Naive thymus-derived CD4-positive, alpha-beta T cell (primary cell): ENCODE results near the gene YBX1. TPM values are rescaled to one million over a fixed set of nuclear protein-coding genes. Genes with fewer than 3 reads are reported as not detected.

Experiments used
- ATAC-seq: fragments of 150-1000 bp; cut with Tn5 transposase; 2 replicates; pipeline ENCODE4 v1.10.0; 2021; ENCODE audit warnings: mild to moderate bottlenecking, moderate library complexity
- CTCF ChIA-PET: fragments of 350-600 bp; sonication (Branson Sonifier 250); formaldehyde crosslinking; loops from one replicate; lab custom pipeline; 2021; ENCODE audit warnings: antibody characterized with exemption; lab: Charles Lee
- POLR2A ChIA-PET: fragments of 350-600 bp; sonication (Branson Sonifier 250); formaldehyde crosslinking; loops from one replicate; lab custom pipeline; 2021; ENCODE audit warnings: antibody characterized with exemption, inconsistent platforms; lab: Charles Lee
- DNase-seq, 9 donors: peaks; one replicate each; pipeline versions ENCODE4 v3.0.0 to v3.0.0-alpha.2; 2020 to 2022; ENCODE audit warnings: mixed read lengths in 1 of 9
- H3K27ac ChIP-seq: one replicate; pipeline ENCODE4 v1.7.0; 2013; ENCODE audit warnings: mild to moderate bottlenecking, low read depth, low read length, moderate library complexity
- H3K27me3 ChIP-seq, 2 donors: one replicate each; pipeline ENCODE4 v1.7.0; 2013; ENCODE audit warnings: low read length in 2 of 2, mild to moderate bottlenecking in 2 of 2, moderate library complexity in 2 of 2; ENCODE audit not compliant: control insufficient read depth in 2 of 2, insufficient read depth in 2 of 2
- H3K36me3 ChIP-seq, 3 experiments: 1 replicate in 2 of 3; 2 replicates in 1 of 3; pipeline ENCODE4 v1.7.0; 2013; ENCODE audit warnings: low read length in 3 of 3, mild to moderate bottlenecking in 3 of 3, moderate library complexity in 1 of 3; ENCODE audit not compliant: insufficient read depth in 3 of 3, control insufficient read depth in 2 of 3
- H3K4me1 ChIP-seq, 2 donors: one replicate each; pipeline ENCODE4 v1.7.0; 2013; ENCODE audit warnings: low read length in 2 of 2, mild to moderate bottlenecking in 2 of 2, moderate library complexity in 1 of 2; ENCODE audit not compliant: control insufficient read depth in 2 of 2, insufficient read depth in 2 of 2
- H3K4me3 ChIP-seq: 2 replicates; pipeline ENCODE4 v1.7.0; 2013; ENCODE audit warnings: mild to moderate bottlenecking, low read length
- H3K9me3 ChIP-seq, 3 experiments: 1 replicate in 2 of 3; 2 replicates in 1 of 3; pipeline ENCODE4 v1.7.0; 2013; ENCODE audit warnings: low read length in 3 of 3; ENCODE audit not compliant: control insufficient read depth in 2 of 3
- H3K27ac Mint-ChIP-seq, 9 donors: one replicate each; pipeline ENCODE4 v1.8.0; 2020 to 2022; ENCODE audit warnings: mixed read lengths in 9 of 9, mild to moderate bottlenecking in 8 of 9, moderate library complexity in 5 of 9, inconsistent platforms in 2 of 9
- H3K27me3 Mint-ChIP-seq, 5 donors: one replicate each; pipeline ENCODE4 v1.8.0; 2021 to 2022; ENCODE audit warnings: mixed read lengths in 5 of 5, mild to moderate bottlenecking in 1 of 5
- H3K36me3 Mint-ChIP-seq, 5 donors: one replicate each; pipeline ENCODE4 v1.8.0; 2020 to 2022; ENCODE audit warnings: mixed read lengths in 5 of 5, mild to moderate bottlenecking in 3 of 5, inconsistent platforms in 1 of 5
- H3K4me1 Mint-ChIP-seq, 7 donors: one replicate each; pipeline ENCODE4 v1.8.0; 2020 to 2022; ENCODE audit warnings: mixed read lengths in 7 of 7, mild to moderate bottlenecking in 3 of 7, inconsistent platforms in 1 of 7
- H3K4me3 Mint-ChIP-seq, 10 donors: one replicate each; pipeline ENCODE4 v1.8.0; 2020 to 2022; ENCODE audit warnings: mild to moderate bottlenecking in 10 of 10, mixed read lengths in 10 of 10, moderate library complexity in 6 of 10, inconsistent platforms in 2 of 10
- H3K9me3 Mint-ChIP-seq, 11 donors: one replicate each; pipeline ENCODE4 v1.8.0; 2020 to 2022; ENCODE audit warnings: mixed read lengths in 11 of 11, mild to moderate bottlenecking in 4 of 11, inconsistent platforms in 1 of 11, moderate library complexity in 1 of 11
- intact Hi-C, 2 donors: fragments of 100-400 bp; cut with micrococcal nuclease; formaldehyde crosslinking; loops; one replicate each; pipeline ENCODE4 v1.15.1; 2023
- polyA plus RNA-seq, 2 donors: library from polyadenylated mRNA; unstranded; fragments of 300-500 nt; fragmentation: Illumina TruSeq; gene quantifications; one replicate each; pipeline ENCODE4 v1.2.3, GENCODE V29; 2021
- total RNA-seq, 6 experiments: library from RNA in 5 of 6; stranded (reverse) in 5 of 6; gene quantifications; 1 replicate in 5 of 6; 2 replicates in 1 of 6; pipeline ENCODE4 v1.2.3 and lab custom pipeline; 2021 to 2026

YBX1 gene
- total and polyA plus RNA-seq, 7 experiments from 2014 or later, result 66.6 to 471 (median 286) TPM

- ChIA-PET POLR2A (interaction anchor here (0.7 kb wide), 1 partner anchor 14 kb away, joined by 3 read pairs; the partner anchor contains the start of genes C1orf50 and P3H1), CTCF (interaction anchor here (0.7 kb wide), 1 partner anchor 1385 kb away, joined by 3 read pairs; no protein-coding TSS in a partner anchor)
- no peaks in the 10 kb centered on the region for H3K9me3 ChIP-seq
- no peak overlapping the region for H3K27ac ChIP-seq
- H3K27me3 ChIP-seq, result no peaks in the 10 kb centered on the region
- Mint-ChIP-seq H3K36me3 (peaks cover 35 to 75% (median 60%) of the 10 kb centered on the region in 5 donors), H3K4me1 (peaks cover 0 to 6% (median 4%) of the 10 kb centered on the region in 7 donors), H3K27ac (peak overlapping the region in 1 of 9 donors; percentile 45), H3K9me3 (peaks cover 0 to 6% (median 0%) of the 10 kb centered on the region in 11 donors), H3K4me3 (no peak overlapping the region), H3K27me3 (no peaks in the 10 kb centered on the region)
- H3K36me3 ChIP-seq, result peaks cover 0 to 88% (median 6%) of the 10 kb centered on the region in 3 experiments
- no peak for ATAC-seq
- DNase-seq, result no peak
- intact Hi-C loops, result no loop called here
- no peaks in the 10 kb centered on the region for H3K4me1 ChIP-seq
- H3K4me3 ChIP-seq, result no peak overlapping the region
Measured at GRCh38 chr1:42753070-42753469, 70.9 kb downstream of the YBX1 start.

Other genes starting within 250 kb of the YBX1 start
- gene ZMYND12, start 226.4 kb upstream of the YBX1 start, total RNA-seq, result 1 to 10 TPM in 4 of 5 experiments, under 1 TPM in 1; 0.44 to 1.2 (median 1.1) TPM
- 1 to 10 TPM in 1 of 2 donors, under 1 TPM in 1; 0.14 to 1.6 TPM for gene ZMYND12, start 226.4 kb upstream of the YBX1 start, polyA plus RNA-seq
- gene PPCS, start 225.9 kb upstream of the YBX1 start, total RNA-seq, result 10 to 100 TPM; 45.4 to 78.4 (median 50.0) TPM
- 100 to 1,000 TPM; 115 to 146 TPM for gene PPCS, start 225.9 kb upstream of the YBX1 start, polyA plus RNA-seq
- gene CCDC30, start 219.1 kb upstream of the YBX1 start, total RNA-seq, result 1 to 10 TPM; 2.3 to 5.3 (median 4.2) TPM
- 1 to 10 TPM in 1 of 2 donors, under 1 TPM in 1; 0.26 to 1.8 TPM for gene CCDC30, start 219.1 kb upstream of the YBX1 start, polyA plus RNA-seq
- 10 to 100 TPM; 28.0 to 76.8 (median 40.7) TPM for gene PPIH, start 24.0 kb upstream of the YBX1 start, total RNA-seq
- 10 to 100 TPM; 70.1 to 79.7 TPM for gene PPIH, start 24.0 kb upstream of the YBX1 start, polyA plus RNA-seq
- not detected for gene CLDN19, start 57.8 kb downstream of the YBX1 start, total RNA-seq
- gene CLDN19, start 57.8 kb downstream of the YBX1 start, polyA plus RNA-seq, result not detected
- gene P3H1, start 84.6 kb downstream of the YBX1 start, total RNA-seq, result 10 to 100 TPM; 32.5 to 61.8 (median 47.3) TPM
- gene P3H1, start 84.6 kb downstream of the YBX1 start, polyA plus RNA-seq, result 10 to 100 TPM in 1 of 2 donors, 1 to 10 TPM in 1; 7.7 to 11.8 TPM
- 10 to 100 TPM in 4 of 5 experiments, 1 to 10 TPM in 1; 7.0 to 20.8 (median 18.1) TPM for gene C1orf50, start 84.8 kb downstream of the YBX1 start, total RNA-seq
- gene C1orf50, start 84.8 kb downstream of the YBX1 start, polyA plus RNA-seq, result 1 to 10 TPM; 3.4 to 3.5 TPM
- gene TMEM269, start 102.6 kb downstream of the YBX1 start, total RNA-seq, result 1 to 10 TPM in 1 of 5 experiments, under 1 TPM in 4; 0.19 to 2.0 (median 0.35) TPM
- not detected for gene TMEM269, start 102.6 kb downstream of the YBX1 start, polyA plus RNA-seq
- 10 to 100 TPM in 1 of 5 experiments, 1 to 10 TPM in 4; 6.1 to 10.3 (median 6.7) TPM for gene ERMAP, start 134.7 kb downstream of the YBX1 start, total RNA-seq
- gene ERMAP, start 134.7 kb downstream of the YBX1 start, polyA plus RNA-seq, result 1 to 10 TPM; 1.9 to 2.9 TPM
- gene SVBP, start 135.0 kb downstream of the YBX1 start, total RNA-seq, result 10 to 100 TPM; 12.7 to 22.2 (median 17.8) TPM
- 10 to 100 TPM; 36.3 to 47.2 TPM for gene SVBP, start 135.0 kb downstream of the YBX1 start, polyA plus RNA-seq
- 10 to 100 TPM in 3 of 5 experiments, 1 to 10 TPM in 2; 3.5 to 17.2 (median 12.8) TPM for gene ZNF691, start 164.2 kb downstream of the YBX1 start, total RNA-seq
- 10 to 100 TPM; 11.5 to 12.4 TPM for gene ZNF691, start 164.2 kb downstream of the YBX1 start, polyA plus RNA-seq